Measurements from ENCODE around the gene LRRC4C. TPM values are rescaled to one million over a fixed set of nuclear protein-coding genes. Genes with fewer than 3 reads are reported as not detected.

LRRC4C gene
- total RNA-seq, 2 experiments from 2014 or later: not detected

DNA sequence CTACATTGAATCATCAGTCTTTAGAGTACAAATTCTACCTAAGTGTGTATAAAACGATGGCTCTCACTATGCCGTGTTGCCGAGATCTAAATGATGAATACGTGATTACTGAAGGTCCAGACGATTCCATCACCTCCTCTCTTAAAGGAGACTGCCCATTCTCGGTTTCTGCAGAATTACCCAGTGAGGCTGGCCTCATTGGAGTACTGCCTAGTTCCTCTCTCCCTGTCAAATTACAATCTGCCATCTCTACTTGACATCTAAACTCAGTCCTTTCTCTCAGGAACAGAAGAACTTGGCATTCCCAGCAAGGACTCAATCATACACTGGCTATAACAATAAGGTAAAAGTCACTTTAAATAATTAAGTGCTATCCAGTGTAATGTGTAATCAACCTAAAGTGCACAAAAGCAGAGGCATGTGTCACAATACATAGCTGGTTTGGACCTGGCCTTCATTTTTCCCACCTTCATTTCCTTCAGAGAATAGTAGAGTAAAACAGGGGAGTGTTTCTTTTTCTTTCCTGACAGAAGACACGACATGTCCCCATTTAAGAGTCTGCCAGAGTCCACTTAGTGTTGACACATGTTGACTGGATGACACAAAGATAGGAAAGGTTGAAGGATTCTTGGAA is 634.1 kb downstream of the LRRC4C start:
- CTCF ChIA-PET: no interaction called here
- H3K9me3 ChIP-seq (ENCODE audit: control insufficient read depth in 1 of 2, insufficient read depth in 1 of 2, low read length in 2 of 2): peaks cover 0 to 3% of the 10 kb centered on the region in 2 experiments
- H3K36me3 ChIP-seq (ENCODE audit: insufficient read depth, low read length): no peaks in the 10 kb centered on the region
- POLR2A ChIA-PET: no interaction called here
- TF ChIP-seq, protein P1, sequence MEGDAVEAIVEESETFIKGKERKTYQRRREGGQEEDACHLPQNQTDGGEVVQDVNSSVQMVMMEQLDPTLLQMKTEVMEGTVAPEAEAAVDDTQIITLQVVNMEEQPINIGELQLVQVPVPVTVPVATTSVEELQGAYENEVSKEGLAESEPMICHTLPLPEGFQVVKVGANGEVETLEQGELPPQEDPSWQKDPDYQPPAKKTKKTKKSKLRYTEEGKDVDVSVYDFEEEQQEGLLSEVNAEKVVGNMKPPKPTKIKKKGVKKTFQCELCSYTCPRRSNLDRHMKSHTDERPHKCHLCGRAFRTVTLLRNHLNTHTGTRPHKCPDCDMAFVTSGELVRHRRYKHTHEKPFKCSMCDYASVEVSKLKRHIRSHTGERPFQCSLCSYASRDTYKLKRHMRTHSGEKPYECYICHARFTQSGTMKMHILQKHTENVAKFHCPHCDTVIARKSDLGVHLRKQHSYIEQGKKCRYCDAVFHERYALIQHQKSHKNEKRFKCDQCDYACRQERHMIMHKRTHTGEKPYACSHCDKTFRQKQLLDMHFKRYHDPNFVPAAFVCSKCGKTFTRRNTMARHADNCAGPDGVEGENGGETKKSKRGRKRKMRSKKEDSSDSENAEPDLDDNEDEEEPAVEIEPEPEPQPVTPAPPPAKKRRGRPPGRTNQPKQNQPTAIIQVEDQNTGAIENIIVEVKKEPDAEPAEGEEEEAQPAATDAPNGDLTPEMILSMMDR (IDR thresholded peaks at IDR 0.05): no peak
- H3K27ac ChIP-seq (ENCODE audit: low read depth in 1 of 2, low read length in 2 of 2): no peak overlapping the region
- H3K27me3 ChIP-seq (ENCODE audit: control insufficient read depth in 1 of 2, insufficient read depth in 2 of 2, low read length in 2 of 2): no peaks in the 10 kb centered on the region
- intact Hi-C loops (cut with DNase I, micrococcal nuclease): no loop called here
- Mint-ChIP-seq H3K27me3 (no peaks in the 10 kb centered on the region), H3K4me3 (no peak overlapping the region), H3K9me3 (peaks cover 30% of the 10 kb centered on the region), H3K36me3 (ENCODE audit: low read depth) (no peaks in the 10 kb centered on the region), H3K4me1 (ENCODE audit: low read depth) (no peaks in the 10 kb centered on the region), H3K27ac (no peak overlapping the region)
- ATAC-seq (ENCODE audit: poor library complexity) (no peak), DNase-seq (no peak)
- no peak overlapping the region for H3K4me3 ChIP-seq (ENCODE audit: low read length)
- no peaks in the 10 kb centered on the region for H3K4me1 ChIP-seq (ENCODE audit: insufficient read depth, low read length)

DNA sequence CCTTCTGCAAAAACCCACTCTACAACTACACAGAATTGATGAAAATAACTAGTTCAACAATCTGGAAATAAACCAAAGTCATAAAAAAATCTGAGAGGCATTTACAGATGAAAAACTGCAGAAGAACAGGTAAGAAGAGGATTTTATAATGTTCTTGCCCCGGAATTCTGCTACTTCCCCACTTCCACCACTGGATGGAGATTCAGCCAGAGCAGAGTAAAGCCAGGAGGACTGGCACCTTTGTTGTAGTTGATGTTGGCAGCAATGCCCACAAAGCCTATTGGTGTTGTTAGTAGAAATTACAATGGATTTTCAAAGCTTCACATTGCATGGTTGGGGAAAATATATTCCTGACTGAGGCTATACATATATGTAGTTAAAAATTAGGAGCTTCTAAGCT is 640.2 kb downstream of the LRRC4C start:
- Histone ChIP-seq H3K27ac (ENCODE audit: low read depth in 1 of 2, low read length in 2 of 2) (no peak overlapping the region), H3K27me3 (ENCODE audit: control insufficient read depth in 1 of 2, insufficient read depth in 2 of 2, low read length in 2 of 2) (no peaks in the 10 kb centered on the region), H3K4me3 (ENCODE audit: low read length) (no peak overlapping the region), H3K36me3 (ENCODE audit: insufficient read depth, low read length) (no peaks in the 10 kb centered on the region), H3K4me1 (ENCODE audit: insufficient read depth, low read length) (no peaks in the 10 kb centered on the region), H3K9me3 (ENCODE audit: control insufficient read depth in 1 of 2, insufficient read depth in 1 of 2, low read length in 2 of 2) (no peaks in the 10 kb centered on the region)
- H3K9me3 Mint-ChIP-seq: peaks cover 29% of the 10 kb centered on the region
- POLR2A ChIA-PET: no interaction called here
- H3K27ac Mint-ChIP-seq: no peak overlapping the region
- ATAC-seq (ENCODE audit: poor library complexity) (no peak), DNase-seq (no peak)
- no peaks in the 10 kb centered on the region for H3K36me3 Mint-ChIP-seq (ENCODE audit: low read depth)
- intact Hi-C loops (cut with DNase I, micrococcal nuclease): no loop called here
- H3K4me3 Mint-ChIP-seq: no peak overlapping the region
- no peaks in the 10 kb centered on the region for H3K4me1 Mint-ChIP-seq (ENCODE audit: low read depth)
- CTCF ChIA-PET: no interaction called here
- TF ChIP-seq, protein P1 (IDR thresholded peaks at IDR 0.05): no peak
- H3K27me3 Mint-ChIP-seq: no peaks in the 10 kb centered on the region

DNA sequence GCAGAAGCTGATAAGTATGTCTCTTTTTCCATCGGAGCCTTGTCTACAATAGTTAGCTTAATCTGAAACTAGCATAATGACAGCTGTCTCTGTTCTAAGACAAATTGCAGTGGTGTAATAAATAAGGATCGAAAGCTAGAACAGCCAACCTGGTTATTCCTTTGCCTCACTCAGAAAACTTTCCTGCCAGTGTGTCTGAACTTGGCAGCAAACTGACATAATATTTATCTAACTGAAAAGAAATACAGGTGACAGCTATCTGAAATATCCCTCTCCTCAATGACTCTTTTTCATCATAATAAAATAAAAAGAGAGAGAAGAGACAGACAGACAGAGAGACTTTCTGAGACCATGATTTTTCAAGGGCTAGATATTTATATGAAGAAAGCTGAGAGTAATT is 642.5 kb downstream of the LRRC4C start:
- Histone ChIP-seq H3K9me3 (ENCODE audit: control insufficient read depth in 1 of 2, insufficient read depth in 1 of 2, low read length in 2 of 2) (no peaks in the 10 kb centered on the region), H3K27me3 (ENCODE audit: control insufficient read depth in 1 of 2, insufficient read depth in 2 of 2, low read length in 2 of 2) (no peaks in the 10 kb centered on the region), H3K36me3 (ENCODE audit: insufficient read depth, low read length) (no peaks in the 10 kb centered on the region), H3K27ac (ENCODE audit: low read depth in 1 of 2, low read length in 2 of 2) (no peak overlapping the region), H3K4me3 (ENCODE audit: low read length) (no peak overlapping the region), H3K4me1 (ENCODE audit: insufficient read depth, low read length) (no peaks in the 10 kb centered on the region)
- Mint-ChIP-seq H3K36me3 (ENCODE audit: low read depth) (no peaks in the 10 kb centered on the region), H3K27ac (no peak overlapping the region), H3K4me1 (ENCODE audit: low read depth) (no peaks in the 10 kb centered on the region), H3K4me3 (no peak overlapping the region), H3K9me3 (peaks cover 25% of the 10 kb centered on the region), H3K27me3 (no peaks in the 10 kb centered on the region)
- DNase-seq (no peak), ATAC-seq (ENCODE audit: poor library complexity) (no peak)
- POLR2A ChIA-PET: no interaction called here
- TF ChIP-seq, protein P1 (IDR thresholded peaks at IDR 0.05): no peak
- CTCF ChIA-PET: no interaction called here
- intact Hi-C loops (cut with DNase I, micrococcal nuclease): no loop called here

Measured in CD4-positive, alpha-beta T cell (primary cell).